ENCODE data around the gene XKR3.
"Not testable (repeated sequence)": the region's sequence is repeated elsewhere in the genome, so short reads cannot be mapped to it uniquely, and the experiment has no call there.

Gene XKR3

DNA sequence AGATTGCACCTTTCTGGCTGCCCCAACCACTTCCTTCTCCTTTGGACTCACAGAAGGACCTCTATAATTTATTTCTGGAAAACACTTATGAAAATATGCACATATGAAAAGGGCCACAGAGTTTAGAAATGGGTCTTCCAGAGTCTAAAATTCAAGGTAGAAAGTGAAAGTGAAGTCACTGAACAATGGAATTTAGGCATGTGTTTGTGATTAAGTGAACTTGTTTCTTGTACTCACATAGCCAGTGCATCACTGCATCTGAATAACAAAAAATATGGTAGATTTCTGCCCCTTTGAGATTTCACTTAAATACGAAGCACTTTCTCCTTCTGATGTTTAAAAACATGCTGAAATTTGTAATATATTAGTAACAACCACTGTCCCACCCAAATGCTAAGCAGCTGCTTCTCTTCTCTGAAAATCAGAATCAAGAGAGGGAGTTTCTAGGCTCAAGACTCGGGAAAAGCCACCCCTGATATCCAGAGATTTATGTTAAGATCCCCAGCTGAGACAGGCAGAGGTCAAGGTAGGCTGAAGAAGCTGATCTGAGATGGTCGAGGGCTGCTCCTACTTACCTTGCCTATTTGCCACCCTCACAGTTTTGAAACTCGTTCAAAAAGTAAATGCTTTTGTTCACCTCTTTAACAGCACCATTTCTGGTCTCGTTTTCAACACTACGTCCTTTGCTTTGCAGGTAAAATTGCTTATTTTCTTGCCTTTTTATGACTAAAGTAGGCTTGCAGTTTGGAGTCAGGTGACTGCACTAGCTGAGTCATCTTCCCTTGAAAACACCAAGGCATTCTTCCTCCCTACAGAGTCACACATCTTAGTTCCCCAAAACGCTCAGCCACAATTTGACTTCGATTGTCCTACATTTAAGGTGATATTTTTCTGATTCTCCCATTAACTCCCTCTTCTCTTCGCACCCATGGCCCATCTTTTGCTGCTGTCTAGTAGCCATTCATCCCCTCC, at the start of gene XKR3:
TSS of gene XKR3 (minus strand) at position 696 of the 972 bp plus-strand sequence. CDS start 17,338 bp downstream, outside the sequence.
- no peak for DNase-seq (ENCODE audit: low read depth)

DNA sequence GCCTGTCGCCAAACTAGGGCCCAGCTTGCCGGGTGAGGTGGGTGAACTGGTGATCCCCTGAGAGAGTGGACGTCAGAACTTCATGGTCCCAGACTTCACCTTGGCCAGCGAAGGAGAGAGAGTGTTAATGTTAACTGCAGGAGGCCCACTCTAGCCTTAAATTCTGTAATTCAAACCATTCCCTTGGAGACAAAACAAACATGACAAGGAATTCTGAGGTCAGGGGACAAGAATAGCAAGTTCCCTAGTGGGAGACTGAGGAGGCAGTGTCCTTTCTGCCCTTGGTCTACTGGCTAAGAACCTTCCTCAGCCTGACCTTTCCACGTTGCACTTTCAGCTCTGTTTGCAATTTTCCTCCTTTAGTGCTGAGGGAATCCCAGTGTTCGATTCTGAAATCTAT, 44.4 kb upstream of the XKR3 start:
- DNase-seq (ENCODE audit: low read depth): not testable (repeated sequence)

DNA sequence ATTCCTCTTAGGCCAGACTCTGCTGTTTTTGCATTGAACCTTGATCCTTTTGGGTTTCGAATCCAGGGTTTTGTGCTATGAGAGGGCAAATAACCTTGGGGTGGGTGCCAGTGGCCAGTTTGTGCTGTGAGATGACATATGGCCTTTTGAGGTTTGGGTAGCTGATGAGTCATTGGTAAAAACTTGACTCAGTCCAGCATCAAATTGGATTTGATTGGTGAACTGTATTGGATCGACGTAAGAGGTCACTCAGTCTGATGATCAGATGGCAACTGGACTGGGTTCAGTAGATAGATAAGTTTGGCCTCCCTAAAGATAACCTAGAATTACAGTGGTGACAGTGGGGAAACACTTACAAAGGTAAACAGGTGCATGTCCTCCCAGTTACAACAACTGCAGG, 41.0 kb upstream of the XKR3 start:
- no peak for DNase-seq (ENCODE audit: low read depth)

DNA sequence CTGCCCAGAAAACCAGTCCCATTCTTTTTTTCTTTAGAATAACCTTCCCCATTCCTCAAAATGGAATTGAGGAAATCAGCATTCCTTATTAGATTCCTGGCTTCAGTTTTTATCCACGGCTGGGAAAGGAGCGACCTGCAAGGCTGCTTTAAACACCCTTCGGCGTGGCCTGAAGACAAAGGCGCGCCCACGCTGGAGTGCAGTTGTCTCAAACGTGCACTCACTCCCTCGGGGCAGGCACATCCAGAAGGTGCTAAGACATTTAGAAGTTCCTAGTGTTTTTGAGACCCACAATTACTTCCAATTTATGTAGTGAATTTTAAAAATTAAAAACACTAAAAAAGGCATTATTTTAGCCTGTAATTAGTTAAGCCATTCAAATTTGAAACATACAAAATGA, 31.6 kb upstream of the XKR3 start:
- DNase-seq (ENCODE audit: low read depth): not testable (repeated sequence)

DNA sequence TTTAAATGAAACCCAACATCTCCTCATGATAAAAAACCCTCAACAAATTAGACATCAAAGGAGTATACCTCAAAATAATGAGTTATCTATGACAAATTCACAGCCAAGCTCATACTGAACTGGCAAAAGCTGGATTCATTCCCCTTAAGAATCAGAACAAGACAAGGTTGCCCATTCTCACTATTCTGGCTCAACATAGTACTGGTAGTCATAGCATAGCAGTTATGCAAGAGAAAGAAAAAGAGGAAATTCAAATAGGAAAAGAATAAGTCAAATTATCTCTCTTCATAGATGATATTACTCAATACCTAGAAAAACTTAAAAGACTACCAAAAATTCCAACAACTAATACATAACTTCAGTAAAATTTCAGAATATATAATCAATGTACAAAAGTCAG, 29.4 kb upstream of the XKR3 start:
- no peak for DNase-seq (ENCODE audit: low read depth)

DNA sequence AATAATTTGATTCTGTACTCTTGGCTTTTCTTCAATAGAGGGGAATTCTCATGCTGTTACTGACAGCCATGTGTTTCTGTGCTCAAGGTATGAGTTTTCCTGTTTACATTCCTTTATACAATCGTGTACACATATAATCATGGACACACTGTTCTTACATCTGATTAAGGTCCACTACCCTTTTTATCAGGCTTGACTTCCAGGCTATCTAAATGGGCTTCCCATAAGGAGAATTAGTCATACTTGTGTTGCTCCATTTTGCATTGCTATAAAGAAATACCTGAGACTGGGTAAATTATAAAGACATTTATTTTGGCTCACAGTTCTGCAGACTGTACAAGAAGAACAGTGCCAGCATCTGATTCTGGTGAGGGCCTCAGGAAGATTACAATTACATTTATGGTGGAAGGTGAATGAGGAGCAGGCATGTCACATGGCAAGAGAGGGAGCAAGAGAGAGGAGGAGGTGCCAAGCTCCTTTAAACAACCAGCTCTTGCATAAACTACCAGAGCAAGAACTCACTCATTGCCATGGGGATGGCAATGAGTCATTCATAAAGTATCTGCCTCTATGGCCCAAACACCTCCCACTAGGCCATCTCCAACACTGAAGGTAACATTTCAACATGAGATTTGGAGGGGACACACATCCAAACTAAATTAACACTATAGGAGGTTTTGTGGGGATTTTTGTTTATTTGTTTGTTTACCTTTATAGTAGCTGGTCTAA, 26.2 kb upstream of the XKR3 start:
- not testable (repeated sequence) for DNase-seq (ENCODE audit: low read depth)

DNA sequence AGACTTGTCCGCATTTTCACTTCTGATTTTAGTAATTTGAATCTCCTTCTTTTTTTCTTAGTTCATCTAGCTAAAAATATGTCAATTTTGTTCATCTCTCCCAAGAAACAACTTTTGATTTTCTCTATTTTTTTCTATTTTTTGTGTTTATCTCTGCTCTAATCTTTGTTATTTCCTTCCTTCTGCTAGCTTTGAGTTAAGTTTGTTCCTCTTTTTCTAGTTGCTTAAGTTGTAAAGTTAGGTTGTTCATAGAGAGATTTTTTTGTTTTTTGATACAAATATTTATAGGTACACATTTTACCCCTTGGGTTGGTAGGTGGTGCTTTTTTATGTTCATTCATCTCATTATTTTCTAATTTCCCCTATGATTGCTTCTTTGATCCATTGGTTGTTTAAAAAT, 22.1 kb upstream of the XKR3 start:
- no peak for DNase-seq (ENCODE audit: low read depth)

DNA sequence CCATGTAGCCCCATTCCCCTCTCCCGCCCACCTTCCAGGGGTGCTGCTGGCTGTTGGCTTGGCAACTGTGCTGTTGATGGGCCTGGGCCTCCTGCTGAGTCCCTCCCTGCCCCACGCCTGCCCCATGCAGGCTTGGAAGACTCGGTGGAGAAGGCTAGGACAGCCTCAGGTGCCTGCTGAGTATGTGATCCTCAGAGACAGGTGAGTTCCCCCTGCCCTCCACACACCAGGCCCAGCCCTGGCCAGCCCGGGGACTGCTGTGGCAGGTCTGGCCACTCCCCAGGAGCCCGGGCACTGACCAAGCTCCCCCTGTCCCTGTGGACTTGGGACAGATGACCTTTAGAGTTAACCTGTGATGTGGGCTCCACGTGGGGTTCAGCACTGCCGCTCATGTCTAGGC, 20.7 kb upstream of the XKR3 start:
- no peak for DNase-seq (ENCODE audit: low read depth)

DNA sequence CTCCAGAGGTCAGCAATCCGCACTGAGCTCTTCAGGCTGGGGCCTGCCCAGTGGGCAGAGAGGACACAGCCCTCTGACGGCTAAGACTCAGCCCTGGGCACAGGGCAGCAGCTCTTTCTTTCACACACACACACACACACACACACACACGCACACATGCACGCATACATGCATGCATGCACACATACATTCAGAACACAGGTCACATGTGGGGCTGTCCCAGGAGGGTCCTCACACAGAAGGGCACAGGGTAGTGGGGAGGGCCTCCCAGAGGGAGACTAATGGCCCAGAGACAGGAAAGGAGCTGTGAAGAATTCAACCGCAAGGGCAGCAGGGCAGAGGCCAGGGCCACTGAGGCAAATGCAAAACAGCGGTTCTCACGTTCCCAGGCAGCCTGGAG, 20.3 kb upstream of the XKR3 start:
- DNase-seq (ENCODE audit: low read depth): no peak

DNA sequence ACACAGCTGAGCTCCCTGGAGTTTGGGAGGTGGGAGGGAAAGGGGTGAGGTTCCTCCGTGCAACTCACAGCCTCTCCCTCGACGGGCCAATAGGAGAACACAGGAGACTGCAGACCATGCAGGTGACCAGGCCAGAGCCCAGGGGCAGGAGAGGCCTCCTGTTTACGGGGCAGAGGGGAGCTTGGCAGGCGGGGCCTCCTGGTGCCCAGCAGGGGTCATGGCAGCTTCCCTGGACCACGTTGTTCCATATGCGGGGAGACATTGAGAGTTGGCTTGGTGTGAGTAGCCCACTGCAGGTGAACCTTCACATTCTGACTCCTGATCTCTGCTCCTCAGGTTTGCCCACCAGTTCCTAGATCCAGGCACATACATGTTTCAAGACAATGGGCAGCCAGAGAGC, 19.3 kb upstream of the XKR3 start:
- no peak for DNase-seq (ENCODE audit: low read depth)

DNA sequence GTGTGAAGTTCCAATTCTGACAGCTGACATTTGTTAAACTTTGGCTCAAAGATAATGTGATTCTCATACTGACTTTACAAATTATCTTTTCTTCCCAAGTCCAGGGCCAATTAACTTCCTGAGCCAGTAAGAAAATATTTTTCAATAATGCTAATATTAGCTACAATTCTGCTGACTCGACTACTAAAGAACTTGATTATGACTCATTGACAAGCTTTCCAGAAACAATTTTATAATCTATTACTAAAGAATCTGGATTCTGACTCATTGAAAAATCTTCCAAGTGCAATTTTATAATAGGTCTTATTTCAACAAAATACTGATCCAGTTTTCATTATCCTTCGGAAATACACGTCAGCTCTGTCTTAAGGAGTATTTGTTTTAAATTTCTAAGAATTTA, 12.9 kb upstream of the XKR3 start:
- DNase-seq (ENCODE audit: low read depth): no peak

DNA sequence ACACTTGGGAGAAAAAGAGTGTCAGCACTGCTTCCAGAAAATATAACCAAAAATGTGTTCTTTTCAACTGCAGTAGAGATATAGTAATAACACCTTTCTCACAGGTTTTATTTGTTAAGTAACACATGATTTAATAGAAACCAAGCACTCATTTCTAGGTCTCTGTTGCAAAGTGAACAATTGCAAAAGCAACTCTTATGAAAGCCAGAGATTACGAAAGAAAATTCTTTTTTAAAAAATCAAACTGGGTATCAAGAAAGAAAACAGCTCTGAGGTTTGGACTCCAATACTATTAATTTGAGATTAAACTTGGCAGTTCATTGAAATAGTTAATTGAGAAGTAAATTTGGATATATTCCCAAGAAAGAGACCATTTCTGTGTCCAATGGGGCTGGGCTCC, 9.8 kb upstream of the XKR3 start:
- no peak for DNase-seq (ENCODE audit: low read depth)

DNA sequence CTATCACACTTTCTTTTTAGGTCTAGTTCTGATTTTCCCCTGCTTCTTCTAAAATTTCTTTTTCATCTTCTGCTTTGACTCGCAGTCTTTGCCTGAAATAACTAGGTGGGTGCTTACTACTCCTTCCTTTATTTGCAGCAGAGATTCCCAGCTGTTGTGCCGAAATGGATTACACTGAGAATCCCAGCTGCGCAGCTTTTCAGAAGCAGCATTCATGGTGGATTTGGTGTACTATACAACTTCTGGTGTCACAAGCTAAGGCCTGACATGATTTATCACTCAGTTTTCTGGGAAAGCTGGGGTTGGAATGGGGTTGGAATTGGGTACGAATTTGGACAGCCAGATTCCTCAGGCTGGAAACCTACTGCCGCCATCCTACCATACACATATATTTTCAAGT, 6.0 kb upstream of the XKR3 start:
- no peak for DNase-seq (ENCODE audit: low read depth)

DNA sequence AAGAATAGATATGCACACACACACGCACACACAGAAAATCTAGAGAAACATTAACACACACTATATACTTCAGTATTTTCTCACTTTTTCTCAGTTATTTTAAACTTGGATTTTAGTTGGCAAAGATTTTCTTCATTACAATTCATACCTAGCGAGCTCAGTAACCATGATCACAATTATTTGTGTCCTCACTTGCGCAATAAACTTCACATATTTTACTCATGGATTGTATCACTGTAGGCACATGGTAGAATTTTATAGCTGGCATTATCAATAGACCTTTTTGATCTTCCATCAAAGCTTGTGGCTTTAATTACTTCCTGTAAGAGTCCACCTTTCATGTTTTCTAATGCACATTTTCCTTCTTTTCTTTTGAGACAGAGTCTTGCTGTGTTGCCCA, 4.8 kb upstream of the XKR3 start:
- no peak for DNase-seq (ENCODE audit: low read depth)

DNA sequence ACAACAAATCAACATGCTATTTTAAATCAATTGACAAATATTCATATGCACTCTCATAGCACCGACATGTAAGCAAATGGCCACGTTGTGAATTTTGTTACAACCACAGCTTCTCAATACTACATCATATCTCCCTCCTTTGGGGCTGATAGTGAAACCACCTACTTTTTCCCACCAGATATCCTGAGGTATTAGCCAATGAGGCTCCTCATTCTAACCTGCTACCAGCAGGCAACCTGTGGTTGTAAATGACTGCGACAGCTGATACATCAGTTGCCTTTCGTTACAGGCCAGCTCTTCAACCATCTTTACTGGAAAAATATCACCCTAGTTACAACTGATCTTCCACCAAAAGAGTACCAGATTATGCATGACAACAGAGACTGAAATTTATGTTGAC, 3.7 kb upstream of the XKR3 start:
- DNase-seq (ENCODE audit: low read depth): no peak

DNA sequence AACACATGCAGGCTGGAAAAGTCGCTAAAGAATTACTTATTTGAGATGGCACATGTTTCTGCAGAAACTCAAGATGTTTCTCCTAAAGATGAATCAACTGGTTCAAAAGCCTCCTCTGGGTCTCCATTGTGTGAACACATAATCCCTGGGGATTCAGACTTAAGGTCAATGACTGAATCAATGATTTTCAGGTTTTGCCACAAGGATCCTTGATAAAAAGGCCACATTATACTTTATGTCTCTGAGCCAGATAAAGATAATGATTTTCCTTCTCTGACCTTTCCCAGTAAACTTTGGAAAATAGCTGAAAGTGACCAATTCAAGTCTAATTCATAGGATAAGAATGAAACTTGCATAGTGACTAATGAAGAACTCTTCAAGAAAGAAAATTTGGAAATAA, 2.3 kb upstream of the XKR3 start:
- no peak for DNase-seq (ENCODE audit: low read depth)

DNA sequence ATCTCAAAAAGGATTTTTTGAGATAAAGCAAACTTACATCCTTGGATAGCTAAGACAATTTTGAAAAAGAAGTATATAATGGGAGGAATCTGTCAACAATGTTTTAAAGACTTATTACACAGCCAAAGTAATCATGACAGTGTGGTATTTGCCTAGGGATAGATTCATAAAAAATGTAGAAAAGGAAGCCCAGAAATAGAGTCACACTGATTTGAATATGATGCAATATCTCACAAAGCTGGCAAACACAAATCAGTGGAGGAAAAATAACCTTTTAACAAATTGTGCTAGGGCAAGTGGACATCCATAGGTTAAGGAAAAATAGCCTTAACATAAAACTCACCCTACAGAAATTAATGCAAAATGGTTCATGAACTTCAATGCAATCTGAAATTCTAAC, 6.0 kb downstream of the XKR3 start:
- no peak for DNase-seq (ENCODE audit: low read depth)

DNA sequence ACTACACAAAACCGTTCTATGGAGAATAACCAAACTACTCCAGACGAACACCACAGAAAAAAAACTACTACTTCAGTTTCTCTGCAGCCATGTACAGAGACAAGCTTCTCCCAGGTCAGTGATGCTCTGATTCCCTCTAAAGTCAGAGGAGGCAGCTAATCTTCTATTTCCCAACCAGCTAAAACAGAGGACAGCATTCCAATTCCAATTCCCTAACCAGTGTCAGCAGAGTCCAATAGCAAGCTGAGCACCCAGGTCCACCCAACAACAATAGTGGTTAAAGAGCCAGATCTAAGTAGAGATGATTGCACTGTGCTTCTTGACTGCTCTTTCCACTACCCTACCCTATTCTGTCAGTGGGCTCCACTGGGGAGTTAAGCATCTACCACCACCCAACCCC, 6.7 kb downstream of the XKR3 start:
- DNase-seq (ENCODE audit: low read depth): no peak

DNA sequence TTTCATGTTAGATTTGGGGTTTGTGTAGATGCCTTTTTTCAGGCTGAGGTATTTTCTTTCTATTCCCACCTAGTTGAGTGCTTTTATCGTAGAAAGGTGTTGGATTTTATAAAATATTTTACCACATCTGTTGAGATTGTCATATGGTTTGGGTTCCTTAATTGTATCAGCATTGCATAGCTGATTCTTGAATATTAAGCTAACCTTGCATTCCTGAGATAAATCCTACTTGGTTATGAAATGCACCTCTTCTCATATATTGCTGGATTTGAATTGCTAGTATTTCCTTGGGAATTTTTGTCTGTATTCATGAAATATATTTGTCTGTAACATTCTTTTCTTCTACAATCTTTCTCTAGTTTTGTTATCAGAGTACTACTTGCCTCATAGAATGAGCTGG, 10.1 kb downstream of the XKR3 start:
- DNase-seq (ENCODE audit: low read depth): no peak

DNA sequence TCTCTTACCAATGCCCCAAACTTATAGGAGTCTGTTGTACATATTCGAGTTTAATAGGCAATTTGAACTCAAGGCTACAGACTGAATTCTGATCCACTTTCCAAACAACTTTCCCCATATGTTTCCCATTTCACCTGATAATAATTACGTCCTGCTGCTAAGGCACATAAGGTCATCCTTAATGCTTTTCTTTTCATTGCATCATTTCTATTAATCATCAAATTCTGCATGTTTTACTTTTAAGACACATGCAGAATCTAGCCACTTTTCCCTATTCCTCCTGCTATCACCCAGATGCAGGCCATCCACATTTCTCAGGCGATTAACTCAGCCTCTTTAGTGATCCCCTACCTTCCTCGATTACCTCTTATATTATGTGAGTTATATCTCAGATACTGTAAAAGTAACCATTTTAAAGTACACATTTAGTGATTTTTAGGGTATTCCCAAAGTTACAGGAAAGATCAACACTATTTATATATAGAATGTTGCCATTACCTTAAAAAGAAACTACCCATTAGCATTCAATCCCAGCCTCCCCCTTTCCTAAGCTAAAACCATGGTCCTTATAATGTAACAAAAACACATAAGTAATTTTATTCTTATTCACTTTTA, 14.9 kb downstream of the XKR3 start:
- no peak for DNase-seq (ENCODE audit: low read depth)

DNA sequence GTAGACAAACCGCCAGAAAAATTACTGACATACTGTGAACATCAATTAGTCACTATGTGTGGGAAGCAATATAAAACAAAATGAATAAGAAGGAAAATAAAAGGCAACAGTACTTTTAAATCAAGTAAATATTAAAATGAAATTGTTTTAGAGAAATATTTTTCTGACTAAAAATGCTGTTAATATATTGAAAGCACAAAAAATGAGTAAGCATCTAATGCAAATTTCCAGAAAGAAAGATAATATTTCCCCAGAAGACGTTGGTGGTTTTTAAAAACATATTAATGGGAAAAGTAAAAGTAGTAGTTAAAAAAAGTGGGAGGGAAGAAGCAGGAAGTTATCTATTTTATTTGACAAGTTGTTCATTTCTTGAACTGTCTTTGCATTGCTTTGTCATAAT, 16.5 kb downstream of the XKR3 start:
- DNase-seq (ENCODE audit: low read depth): no peak

DNA sequence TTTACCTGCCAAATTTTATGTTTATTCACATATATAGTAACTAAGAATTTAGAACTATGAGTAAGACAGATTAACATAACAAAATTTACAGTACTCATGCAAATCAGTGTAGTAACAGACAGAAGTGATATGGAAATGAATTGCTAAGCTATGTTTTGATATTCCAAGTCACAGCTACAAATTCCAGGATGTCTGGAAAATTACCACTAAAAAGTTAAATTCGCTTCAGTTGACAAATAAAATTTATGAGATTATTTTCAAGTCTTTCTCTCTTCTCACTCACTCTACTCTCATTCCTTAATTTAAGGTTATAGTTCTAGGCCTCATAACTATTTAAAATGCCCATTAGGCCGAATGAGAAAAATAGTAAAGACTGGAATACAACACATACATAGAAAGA, 18.1 kb downstream of the XKR3 start:
- DNase-seq (ENCODE audit: low read depth): no peak

DNA sequence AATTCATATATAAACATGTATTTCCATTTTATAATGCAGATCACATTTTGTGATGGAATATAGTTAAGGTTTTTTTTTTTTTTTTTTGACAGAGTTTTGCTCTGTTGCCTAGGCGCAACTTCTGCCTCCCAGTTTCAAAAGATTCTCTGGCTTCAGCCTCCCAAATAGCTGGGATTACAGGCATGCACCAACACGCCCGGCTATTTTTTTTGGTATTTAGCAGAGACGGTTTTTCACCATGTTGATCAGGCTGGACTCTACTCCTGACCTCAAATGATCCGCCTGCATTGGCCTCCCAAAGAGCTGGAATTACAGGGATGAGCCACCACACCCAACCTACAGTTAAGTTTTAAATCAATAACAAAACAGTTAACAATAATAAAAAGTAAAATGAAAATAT, 18.8 kb downstream of the XKR3 start:
- DNase-seq (ENCODE audit: low read depth): no peak

Measured in stimulated activated CD8-positive, alpha-beta memory T cell treated with anti-CD3 and anti-CD28 coated beads, Interleukin-4, amount 100 ng/mL, for 24 hours (primary cell).